OCI-LY1 (cell line): ENCODE data around the gene NACC2.

ENCODE experiments used
- H2AFZ ChIP-seq: fragments of 200-600 bp; sonication (generic), shearing (Covaris generic); 2 replicates; pipeline ENCODE4 v1.6.0; 2014; ENCODE audit warnings: antibody characterized with exemption, mild to moderate bottlenecking, low read length
- H3F3A ChIP-seq: fragments of 200-600 bp; sonication (generic), shearing (Covaris generic); 2 replicates; pipeline ENCODE4 v1.6.0; 2014; ENCODE audit warnings: mild to moderate bottlenecking, antibody characterized with exemption, low read length, moderate library complexity; ENCODE audit not compliant: insufficient read depth
- H3K27ac ChIP-seq: fragments of 200-600 bp; sonication (generic); 2 replicates; pipeline ENCODE4 v1.5.1; 2014; ENCODE audit warnings: low read length, mixed run types, mild to moderate bottlenecking, low read depth; ENCODE audit not compliant: poor library complexity, severe bottlenecking
- H3K27me3 ChIP-seq: fragments of 200-600 bp; sonication (generic); 2 replicates; pipeline ENCODE4 v1.6.0; 2014; ENCODE audit warnings: antibody characterized with exemption, mild to moderate bottlenecking, low read length, moderate library complexity; ENCODE audit not compliant: insufficient read depth
- H3K36me3 ChIP-seq: fragments of 200-600 bp; sonication (generic); 2 replicates; pipeline ENCODE4 v1.6.1; 2014; ENCODE audit warnings: mild to moderate bottlenecking, antibody characterized with exemption, low read length, moderate library complexity, mixed read lengths; ENCODE audit not compliant: insufficient read depth
- H3K4me1 ChIP-seq: fragments of 200-600 bp; sonication (generic); 2 replicates; pipeline ENCODE4 v1.5.1; 2014; ENCODE audit warnings: mild to moderate bottlenecking, low read length, moderate library complexity; ENCODE audit not compliant: insufficient read depth, severe bottlenecking
- H3K4me2 ChIP-seq: fragments of 200-600 bp; sonication (generic), shearing (Covaris generic); 2 replicates; pipeline ENCODE4 v1.6.1; 2014; ENCODE audit warnings: low read length
- H3K4me3 ChIP-seq: fragments of 200-600 bp; sonication (generic); 2 replicates; pipeline ENCODE4 v1.5.1; 2014; ENCODE audit warnings: low read length, low read depth, mild to moderate bottlenecking, mixed read lengths; ENCODE audit not compliant: poor library complexity, severe bottlenecking
- H3K79me2 ChIP-seq: fragments of 200-600 bp; shearing (Covaris generic); 2 replicates; pipeline ENCODE4 v1.6.1; 2016; ENCODE audit warnings: mixed run types, low read length, mixed read lengths; ENCODE audit not compliant: insufficient read depth
- H3K9ac ChIP-seq: fragments of 200-600 bp; sonication (generic), shearing (Covaris generic); 2 replicates; pipeline ENCODE4 v1.6.1; 2014; ENCODE audit warnings: mild to moderate bottlenecking, low read length, mixed read lengths
- H3K9me2 ChIP-seq: fragments of 200-600 bp; sonication (generic), shearing (Covaris generic); 2 replicates; pipeline ENCODE4 v1.6.1; 2014; ENCODE audit warnings: low read depth, mild to moderate bottlenecking, low read length, mixed read lengths
- H3K9me3 ChIP-seq: fragments of 200-600 bp; shearing (Covaris generic); 2 replicates; pipeline ENCODE4 v1.6.1; 2014; ENCODE audit warnings: low read length, mixed read lengths
- H4K20me1 ChIP-seq: fragments of 200-600 bp; sonication (generic), shearing (Covaris generic); 2 replicates; pipeline ENCODE4 v1.6.0; 2016; ENCODE audit warnings: mild to moderate bottlenecking, low read length; ENCODE audit not compliant: insufficient read depth
- EZH2 ChIP-seq: fragments of 200-600 bp; sonication (generic), shearing (Covaris generic); IDR thresholded peaks from 2 replicates; pipeline ENCODE4 v1.8.0; 2017; ENCODE audit warnings: borderline replicate concordance, mixed run types, mild to moderate bottlenecking, antibody characterized with exemption, low read length, moderate library complexity, mixed read lengths
- TF ChIP-seq, protein P1 (sequence below): fragments of 200-600 bp; sonication (generic), shearing (Covaris generic); IDR thresholded peaks from 2 replicates; pipeline ENCODE4 v1.5.1; 2017; ENCODE audit warnings: mild to moderate bottlenecking, antibody characterized with exemption, low read length, moderate library complexity, mixed read lengths

The NACC2 gene

DNA sequence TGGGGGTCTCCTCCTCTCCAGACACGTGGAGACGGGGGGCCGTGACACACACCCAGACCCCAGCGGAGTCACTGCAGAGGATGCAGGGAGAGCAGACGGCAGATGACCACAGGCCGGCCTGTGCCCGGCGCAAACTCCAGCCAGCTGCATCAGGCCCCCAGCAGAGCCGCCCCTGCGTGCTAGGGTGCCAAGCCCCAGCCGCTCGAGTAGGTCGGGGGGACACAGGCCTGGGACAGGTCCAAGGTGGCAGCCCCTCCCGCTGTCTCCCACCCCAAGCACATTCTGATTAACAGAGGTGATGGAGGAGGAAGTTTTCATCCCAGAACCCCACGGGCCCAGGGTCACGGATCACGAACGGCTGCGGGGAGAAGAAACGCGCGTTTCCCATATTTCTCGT lies 14.4 kb downstream of the NACC2 start:
- Histone ChIP-seq H3K4me1 (no peaks in the 10 kb centered on the region), H3K36me3 (no peaks in the 10 kb centered on the region)

DNA sequence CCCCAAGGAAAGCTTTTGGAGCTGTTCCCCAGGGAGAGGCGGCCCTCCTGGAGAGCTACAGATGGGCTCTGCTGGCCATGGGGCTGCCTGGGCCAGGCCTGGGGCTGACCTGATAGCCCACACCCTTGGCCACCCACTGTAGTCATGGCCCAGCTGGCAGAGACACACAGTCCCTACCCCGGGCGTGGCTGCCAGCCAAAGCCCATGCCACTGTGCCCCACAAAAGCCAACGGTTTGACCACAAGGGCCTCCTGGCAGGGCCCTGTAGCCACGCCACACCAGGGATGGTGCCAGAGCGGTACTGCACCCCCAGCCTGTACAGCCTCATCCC lies 15.2 kb downstream of the NACC2 start:
- Histone ChIP-seq H3K9me2 (no peaks in the 10 kb centered on the region), H2AFZ (no peak overlapping the region), H3K79me2 (no peaks in the 10 kb centered on the region), H3K4me2 (no peak overlapping the region), H3F3A (no peaks in the 10 kb centered on the region), H4K20me1 (no peaks in the 10 kb centered on the region), H3K9me3 (no peaks in the 10 kb centered on the region), H3K27ac (no peak overlapping the region), H3K9ac (no peak overlapping the region), H3K4me1 (no peaks in the 10 kb centered on the region), H3K4me3 (no peak overlapping the region), H3K36me3 (no peaks in the 10 kb centered on the region), H3K27me3 (peaks cover 6% of the 10 kb centered on the region; the same call in 1 of the 2 replicates)
- TF ChIP-seq, protein P1, sequence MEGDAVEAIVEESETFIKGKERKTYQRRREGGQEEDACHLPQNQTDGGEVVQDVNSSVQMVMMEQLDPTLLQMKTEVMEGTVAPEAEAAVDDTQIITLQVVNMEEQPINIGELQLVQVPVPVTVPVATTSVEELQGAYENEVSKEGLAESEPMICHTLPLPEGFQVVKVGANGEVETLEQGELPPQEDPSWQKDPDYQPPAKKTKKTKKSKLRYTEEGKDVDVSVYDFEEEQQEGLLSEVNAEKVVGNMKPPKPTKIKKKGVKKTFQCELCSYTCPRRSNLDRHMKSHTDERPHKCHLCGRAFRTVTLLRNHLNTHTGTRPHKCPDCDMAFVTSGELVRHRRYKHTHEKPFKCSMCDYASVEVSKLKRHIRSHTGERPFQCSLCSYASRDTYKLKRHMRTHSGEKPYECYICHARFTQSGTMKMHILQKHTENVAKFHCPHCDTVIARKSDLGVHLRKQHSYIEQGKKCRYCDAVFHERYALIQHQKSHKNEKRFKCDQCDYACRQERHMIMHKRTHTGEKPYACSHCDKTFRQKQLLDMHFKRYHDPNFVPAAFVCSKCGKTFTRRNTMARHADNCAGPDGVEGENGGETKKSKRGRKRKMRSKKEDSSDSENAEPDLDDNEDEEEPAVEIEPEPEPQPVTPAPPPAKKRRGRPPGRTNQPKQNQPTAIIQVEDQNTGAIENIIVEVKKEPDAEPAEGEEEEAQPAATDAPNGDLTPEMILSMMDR: no peak
- TF ChIP-seq EZH2: no peak

More for the DNA sequence above, 14.4 kb downstream of the NACC2 start:
- H2AFZ ChIP-seq: no peak overlapping the region
- H3K9me2 ChIP-seq: no peaks in the 10 kb centered on the region
- H3K27ac ChIP-seq: no peak overlapping the region
- no peak overlapping the region for H3K4me2 ChIP-seq
- no peak for TF ChIP-seq EZH2
- TF ChIP-seq, protein P1: no peak
- no peak overlapping the region for H3K9ac ChIP-seq
- H3K9me3 ChIP-seq: no peaks in the 10 kb centered on the region
- no peaks in the 10 kb centered on the region for H3K79me2 ChIP-seq
- no peak overlapping the region for H3K4me3 ChIP-seq
- no peaks in the 10 kb centered on the region for H3F3A ChIP-seq
- H4K20me1 ChIP-seq: no peaks in the 10 kb centered on the region
- peaks cover 6% of the 10 kb centered on the region; the same call in 1 of the 2 replicates for H3K27me3 ChIP-seq

DNA sequence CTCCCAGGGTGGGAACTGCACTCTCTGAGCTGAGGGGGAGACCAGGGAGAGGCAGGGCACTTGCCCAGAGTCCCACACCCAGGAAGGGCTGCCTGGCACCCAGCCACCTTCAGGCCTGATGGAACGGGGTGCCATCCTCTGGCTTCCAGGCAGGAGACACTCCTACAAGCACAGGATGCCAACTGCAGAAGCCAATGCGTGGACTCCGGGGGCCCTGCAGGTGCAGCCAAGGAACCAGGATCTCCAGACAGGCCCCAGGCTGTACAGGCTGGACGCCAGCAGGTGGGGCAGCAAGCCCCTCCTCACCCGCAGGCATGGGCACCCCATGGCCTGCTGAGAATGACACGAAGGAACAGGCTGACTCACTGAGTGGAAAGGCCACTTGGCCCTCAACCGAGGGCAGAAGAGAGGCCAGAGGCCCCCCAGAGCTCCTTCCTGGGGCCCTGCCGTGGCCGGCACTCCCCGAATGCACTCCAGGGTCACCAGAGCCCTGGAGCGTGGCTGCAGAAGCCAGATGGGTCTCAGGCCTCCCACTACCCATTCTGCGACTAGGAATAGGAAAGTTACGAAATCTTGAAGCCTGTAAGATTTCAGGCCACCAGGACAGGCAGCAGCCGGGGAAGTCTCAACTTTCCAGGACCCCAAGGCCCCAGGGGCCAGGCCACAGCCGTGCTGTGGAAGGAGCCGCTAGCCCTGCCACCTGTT lies 15.7 kb downstream of the NACC2 start:
- peaks cover 6% of the 10 kb centered on the region; the same call in 1 of the 2 replicates for H3K27me3 ChIP-seq
- no peaks in the 10 kb centered on the region for H3F3A ChIP-seq
- H3K4me1 ChIP-seq: no peaks in the 10 kb centered on the region
- no peak overlapping the region for H3K4me3 ChIP-seq
- no peak overlapping the region for H2AFZ ChIP-seq
- no peaks in the 10 kb centered on the region for H3K9me3 ChIP-seq
- no peak overlapping the region for H3K9ac ChIP-seq
- no peaks in the 10 kb centered on the region for H3K36me3 ChIP-seq
- no peaks in the 10 kb centered on the region for H4K20me1 ChIP-seq
- H3K79me2 ChIP-seq: no peaks in the 10 kb centered on the region
- H3K27ac ChIP-seq: no peak overlapping the region
- H3K4me2 ChIP-seq: no peak overlapping the region
- TF ChIP-seq, protein P1: no peak
- TF ChIP-seq EZH2: no peak
- H3K9me2 ChIP-seq: no peaks in the 10 kb centered on the region
